Prostate gland (tissue), 2 donors: Measurements from ENCODE around the gene SLC8A2. TPM values are rescaled to one million over a fixed set of nuclear protein-coding genes. Genes with fewer than 3 reads are reported as not detected.

Experiments
- DNase-seq: peaks from one replicate; pipeline ENCODE4 v3.0.0-alpha.2; 2019; ENCODE audit warnings: low spot score
- H3K27ac ChIP-seq, 2 donors: fragments of 200-600 bp; sonication (generic); 2 replicates each; pipeline ENCODE4 v1.5.1; 2017 to 2019
- H3K27me3 ChIP-seq: fragments of 200-600 bp; sonication (generic); replicated peaks from 2 replicates; pipeline ENCODE4 v1.5.1; 2019; ENCODE audit not compliant: insufficient read depth
- H3K36me3 ChIP-seq, 2 donors: fragments of 200-600 bp; sonication (generic); 1 replicate in 1 of 2; 2 replicates in 1 of 2; pipeline versions ENCODE4 v1.5.1 to v1.8.1; 2017 to 2019
- H3K4me1 ChIP-seq: fragments of 200-600 bp; sonication (generic); replicated peaks from 2 replicates; pipeline ENCODE4 v1.5.1; 2019
- H3K4me3 ChIP-seq, 2 donors: fragments of 200-600 bp; sonication (generic); 2 replicates each; pipeline ENCODE4 v1.5.1; 2017 to 2019
- H3K9me3 ChIP-seq: fragments of 200-600 bp; sonication (generic); 2 replicates; pipeline ENCODE4 v1.5.1; 2017
- CTCF ChIP-seq, 4 experiments: fragments of 200-600 bp in 2 of 4; fragments of 450-650 bp in 2 of 4; sonication (generic) in 2 of 4; IDR thresholded peaks; 1 replicate in 3 of 4; 2 replicates in 1 of 4; pipeline ENCODE4 v1.5.1; 2016 to 2019; ENCODE audit warnings: antibody characterized with exemption in 4 of 4, mild to moderate bottlenecking in 2 of 4, moderate library complexity in 2 of 4
- POLR2A ChIP-seq: fragments of 450-650 bp; IDR thresholded peaks from one replicate; pipeline ENCODE4 v1.6.1; 2016; ENCODE audit warnings: antibody characterized with exemption, mild to moderate bottlenecking
- POLR2AphosphoS5 ChIP-seq: sonication (generic); formaldehyde crosslinking; IDR thresholded peaks from one replicate; pipeline ENCODE4 v1.6.1; 2017; ENCODE audit warnings: antibody characterized with exemption
- WGBS: methylation state at CpG from one replicate; pipeline ENCODE4 v1.1.5; 2018; 5-methylcytosine and 5-hydroxymethylcytosine counted together
- intact Hi-C: fragments of 100-400 bp; cut with DNase I; formaldehyde crosslinking; loops from one replicate; pipeline ENCODE4 v1.14.2; 2022
- total RNA-seq, 2 donors: library from RNA; depleted of rRNA; stranded (reverse); fragments of >200 nt; gene quantifications; one replicate each; pipeline ENCODE4 v1.1.0, GENCODE V29; 2016

SLC8A2 gene
- total RNA-seq, 2 donors from 2014 or later = 1.3 to 7.7 TPM

GRCh38 chr19:47459477-47459876, 12.2 kb downstream of the SLC8A2 start:
- H3K36me3 ChIP-seq = no peaks in the 10 kb centered on the region
- DNase-seq = no peak
- no peak overlapping the region for H3K27ac ChIP-seq
- intact Hi-C loops = no loop called here
- H3K9me3 ChIP-seq = no peaks in the 10 kb centered on the region
- H3K4me1 ChIP-seq = no peaks in the 10 kb centered on the region
- 86% methylated on average over 14 of the region's 14 CpGs for WGBS
- no peak overlapping the region for H3K4me3 ChIP-seq
- peaks cover 21% of the 10 kb centered on the region for H3K27me3 ChIP-seq
- TF ChIP-seq POLR2A (no peak), CTCF (IDR thresholded peaks at IDR 0.05) (no peak), POLR2AphosphoS5 (no peak)

GRCh38 chr19:47458672-47459071, 13.0 kb downstream of the SLC8A2 start:
- no peak for TF ChIP-seq POLR2A
- TF ChIP-seq POLR2AphosphoS5 = no peak
- no peak for TF ChIP-seq CTCF (IDR thresholded peaks at IDR 0.05)

GRCh38 chr19:47456721-47457474, 14.8 kb downstream of the SLC8A2 start:
- TF ChIP-seq CTCF (IDR thresholded peaks at IDR 0.05) (no peak), POLR2AphosphoS5 (no peak), POLR2A (no peak)
- H3K27ac ChIP-seq = no peak overlapping the region
- H3K36me3 ChIP-seq = no peaks in the 10 kb centered on the region
- intact Hi-C loops = no loop called here
- DNase-seq = no peak
- H3K27me3 ChIP-seq = peaks cover 21% of the 10 kb centered on the region
- 26% methylated on average over 64 of the region's 77 CpGs for WGBS
- no peaks in the 10 kb centered on the region for H3K4me1 ChIP-seq
- H3K4me3 ChIP-seq = no peak overlapping the region
- H3K9me3 ChIP-seq = no peaks in the 10 kb centered on the region

More at GRCh38 chr19:47458672-47459071, 13.0 kb downstream of the SLC8A2 start:
- H3K27ac ChIP-seq = no peak overlapping the region
- peaks cover 21% of the 10 kb centered on the region for H3K27me3 ChIP-seq
- intact Hi-C loops = no loop called here
- WGBS = 32% methylated on average over 5 of the region's 5 CpGs
- DNase-seq = no peak
- no peaks in the 10 kb centered on the region for H3K36me3 ChIP-seq
- no peaks in the 10 kb centered on the region for H3K9me3 ChIP-seq
- H3K4me3 ChIP-seq = no peak overlapping the region
- no peaks in the 10 kb centered on the region for H3K4me1 ChIP-seq

GRCh38 chr19:47450478-47450877, 21.2 kb downstream of the SLC8A2 start:
- Histone ChIP-seq H3K27me3 (no peaks in the 10 kb centered on the region), H3K9me3 (no peaks in the 10 kb centered on the region), H3K4me3 (no peak overlapping the region), H3K36me3 (no peaks in the 10 kb centered on the region), H3K4me1 (no peaks in the 10 kb centered on the region), H3K27ac (no peak overlapping the region)
- intact Hi-C loops = no loop called here
- DNase-seq = no peak
- WGBS = 51% methylated on average over 7 of the region's 7 CpGs
- TF ChIP-seq POLR2A (no peak), POLR2AphosphoS5 (no peak), CTCF (IDR thresholded peaks at IDR 0.05) (no peak)

GRCh38 chr19:47448360-47448727, 23.3 kb downstream of the SLC8A2 start:
- no peaks in the 10 kb centered on the region for H3K9me3 ChIP-seq
- H3K4me1 ChIP-seq = no peaks in the 10 kb centered on the region
- no peaks in the 10 kb centered on the region for H3K36me3 ChIP-seq
- H3K27ac ChIP-seq = no peak overlapping the region
- WGBS = 33% methylated on average over 9 of the region's 9 CpGs
- TF ChIP-seq POLR2A (no peak), CTCF (IDR thresholded peaks at IDR 0.05) (no peak)
- H3K4me3 ChIP-seq = no peak overlapping the region
- H3K27me3 ChIP-seq = no peaks in the 10 kb centered on the region
- DNase-seq = no peak
- intact Hi-C loops = no loop called here
